HG03175 (cell line): ENCODE measurements around the gene CRK.
"Not testable (repeated sequence)": the region's sequence is repeated elsewhere in the genome, so short reads cannot be mapped to it uniquely, and the experiment has no call there.

Source experiments
- ATAC-seq: cut with Tn5 transposase; IDR thresholded peaks from one replicate; pipeline ENCODE4 v1.9.1; 2021; ENCODE audit warnings: mild to moderate bottlenecking, moderate library complexity; ENCODE audit not compliant: unreplicated experiment

Gene CRK

GRCh38 chr17:1390432-1391367 lies 65.3 kb downstream of the CRK start:
- ATAC-seq: no peak

GRCh38 chr17:1387490-1388227 lies 68.4 kb downstream of the CRK start:
- ATAC-seq: not testable (repeated sequence)

GRCh38 chr17:1386675-1387190 lies 69.3 kb downstream of the CRK start:
- ATAC-seq: not testable (repeated sequence)

- ATAC-seq: no peak
Measured at GRCh38 chr17:1386265-1386664, 69.8 kb downstream of the CRK start.

- ATAC-seq: no peak
Measured at GRCh38 chr17:1385861-1386260, 70.2 kb downstream of the CRK start.

DNA sequence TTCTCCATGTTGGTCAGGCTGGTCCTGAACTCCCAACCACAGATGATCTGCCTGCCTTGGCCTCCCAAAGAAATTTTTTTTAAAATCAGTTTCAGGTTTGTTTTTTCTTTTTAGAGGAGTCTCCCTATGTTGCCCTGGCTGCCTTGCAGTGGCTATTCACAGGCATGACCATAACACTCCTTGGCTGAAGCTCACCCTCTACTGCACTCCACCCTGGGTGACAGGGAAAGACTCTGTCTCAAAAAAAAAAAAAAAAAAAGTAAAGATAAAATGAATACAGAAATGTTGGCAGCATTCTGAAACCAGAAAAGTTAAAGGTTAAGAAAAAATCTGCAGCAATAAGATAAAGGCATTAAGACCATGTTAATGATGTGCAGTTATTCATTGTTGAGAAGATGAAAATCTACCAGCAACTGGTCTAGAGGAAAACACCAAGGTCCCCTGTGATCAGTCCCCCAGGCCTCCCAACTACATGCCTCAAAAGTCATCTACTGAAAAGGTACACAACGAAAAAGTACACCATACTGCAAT lies 71.1 kb downstream of the CRK start:
- ATAC-seq: no peak

GRCh38 chr17:1379930-1380313 lies 76.1 kb downstream of the CRK start:
- ATAC-seq: no peak

- ATAC-seq: no peak
Measured at GRCh38 chr17:1379208-1379929, 76.7 kb downstream of the CRK start.

GRCh38 chr17:1378476-1378860 lies 77.6 kb downstream of the CRK start:
- not testable (repeated sequence) for ATAC-seq

DNA sequence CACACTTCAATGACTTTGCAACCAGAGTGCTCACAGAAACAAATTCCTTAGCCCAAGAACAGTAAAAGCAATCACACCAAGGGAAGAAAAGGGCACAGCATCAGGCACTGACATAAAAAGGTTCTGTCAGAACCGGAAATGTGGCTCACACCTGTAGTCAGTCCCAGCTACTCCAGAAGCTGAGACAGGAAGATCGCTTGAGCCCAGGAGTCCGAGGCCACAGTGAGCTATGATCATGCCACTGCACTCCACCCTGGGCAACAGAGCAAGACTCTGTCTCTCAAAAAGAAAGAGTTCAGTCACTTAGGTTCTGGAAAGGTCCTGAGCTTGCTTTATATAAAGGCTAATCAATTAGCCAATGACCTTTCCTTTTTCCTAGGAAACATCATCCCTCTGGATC lies 78.7 kb downstream of the CRK start:
- no peak for ATAC-seq

DNA sequence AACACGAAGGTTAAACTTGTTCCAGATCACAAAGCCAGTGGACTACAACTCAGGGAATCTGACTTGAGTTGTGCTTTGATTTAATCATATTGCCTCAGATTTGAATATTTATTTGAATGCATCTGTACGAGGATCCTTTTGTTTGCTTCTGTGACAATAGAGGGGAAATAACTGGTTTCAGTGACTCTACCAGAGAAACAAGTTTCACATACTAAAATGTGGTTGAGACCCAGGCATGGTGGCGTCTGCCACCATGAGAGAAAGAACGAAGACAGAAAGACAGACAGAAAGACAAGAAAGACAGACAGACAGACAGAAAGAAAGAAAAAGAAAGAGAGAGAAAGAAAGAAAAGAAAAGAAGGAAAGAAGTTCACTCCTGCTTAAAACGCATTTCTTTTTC lies 80.0 kb downstream of the CRK start:
- ATAC-seq: no peak

DNA sequence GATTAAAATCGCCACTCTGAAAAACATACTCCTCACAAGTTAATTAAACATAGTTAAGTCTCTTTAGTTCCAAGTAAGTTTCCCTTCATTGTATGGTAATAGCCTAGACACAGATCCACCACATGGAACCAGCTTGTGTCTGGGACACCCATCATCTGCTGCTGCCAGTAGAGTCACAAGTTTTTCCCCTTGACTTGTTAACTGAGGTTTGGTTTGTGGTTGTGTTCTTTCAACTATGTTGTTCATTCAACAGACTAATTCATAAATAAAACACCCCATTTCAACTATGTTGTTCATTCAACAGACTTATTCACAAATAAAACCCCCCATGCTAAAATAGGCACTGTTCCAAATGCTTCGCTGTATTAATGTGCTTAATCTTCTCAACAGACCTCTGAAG lies 80.4 kb downstream of the CRK start:
- no peak for ATAC-seq

- ATAC-seq: peak; percentile 42
Measured at GRCh38 chr17:1374431-1375177, 81.4 kb downstream of the CRK start.

- ATAC-seq: no peak
Measured at GRCh38 chr17:1373707-1374237, 82.3 kb downstream of the CRK start.

GRCh38 chr17:1372618-1373017 lies 83.4 kb downstream of the CRK start:
- no peak for ATAC-seq

- ATAC-seq: no peak
Measured at GRCh38 chr17:1371893-1372590, 84.0 kb downstream of the CRK start.
